ENCODE results near the gene COASY.

GRCh38 chr17:42547698-42548069 is 14.3 kb upstream of the COASY start:
- no peak for TF ChIP-seq CTCF (IDR thresholded peaks at IDR 0.05 in 8 of 11, conservative IDR thresholded peaks at IDR 0.05 in 3 of 11)
- no peak for TF ChIP-seq POLR2A (IDR thresholded peaks at IDR 0.05)
- no peak for TF ChIP-seq POLR2AphosphoS5 (IDR thresholded peaks at IDR 0.05)

All from spleen (tissue), 7 donors.